ENCODE results near the gene C1QL2.

The C1QL2 gene

DNA sequence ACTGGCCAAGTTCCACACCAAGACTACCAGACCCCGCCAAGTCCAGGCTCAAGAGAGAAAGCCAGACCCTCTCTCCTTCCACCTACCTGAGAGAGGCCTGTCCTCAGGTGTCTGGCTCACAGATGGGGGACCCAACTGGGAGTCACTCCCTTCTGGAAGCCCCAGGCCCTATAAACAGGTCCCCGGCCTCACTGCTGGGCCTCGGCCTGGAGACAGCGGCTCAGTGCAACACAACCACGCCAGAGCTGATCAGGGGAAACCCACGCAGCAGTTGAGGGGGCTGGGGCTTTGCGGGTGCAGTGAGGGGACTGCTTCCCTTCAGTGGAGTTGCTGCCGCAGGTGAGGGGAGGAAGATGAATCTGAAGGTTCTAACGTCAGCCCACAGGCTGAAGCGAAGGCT lies 22.8 kb upstream of the C1QL2 start:
- TF ChIP-seq, protein P1, sequence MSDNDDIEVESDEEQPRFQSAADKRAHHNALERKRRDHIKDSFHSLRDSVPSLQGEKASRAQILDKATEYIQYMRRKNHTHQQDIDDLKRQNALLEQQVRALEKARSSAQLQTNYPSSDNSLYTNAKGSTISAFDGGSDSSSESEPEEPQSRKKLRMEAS (IDR thresholded peaks at IDR 0.05): no peak
- no peak for TF ChIP-seq FOXM1 (IDR thresholded peaks at IDR 0.05; ENCODE audit: borderline replicate concordance, low read depth)
- TF ChIP-seq, protein P2, sequence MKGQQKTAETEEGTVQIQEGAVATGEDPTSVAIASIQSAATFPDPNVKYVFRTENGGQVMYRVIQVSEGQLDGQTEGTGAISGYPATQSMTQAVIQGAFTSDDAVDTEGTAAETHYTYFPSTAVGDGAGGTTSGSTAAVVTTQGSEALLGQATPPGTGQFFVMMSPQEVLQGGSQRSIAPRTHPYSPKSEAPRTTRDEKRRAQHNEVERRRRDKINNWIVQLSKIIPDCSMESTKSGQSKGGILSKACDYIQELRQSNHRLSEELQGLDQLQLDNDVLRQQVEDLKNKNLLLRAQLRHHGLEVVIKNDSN (IDR thresholded peaks at IDR 0.05): no peak
- TF ChIP-seq TEAD4 (IDR thresholded peaks at IDR 0.05): no peak

DNA sequence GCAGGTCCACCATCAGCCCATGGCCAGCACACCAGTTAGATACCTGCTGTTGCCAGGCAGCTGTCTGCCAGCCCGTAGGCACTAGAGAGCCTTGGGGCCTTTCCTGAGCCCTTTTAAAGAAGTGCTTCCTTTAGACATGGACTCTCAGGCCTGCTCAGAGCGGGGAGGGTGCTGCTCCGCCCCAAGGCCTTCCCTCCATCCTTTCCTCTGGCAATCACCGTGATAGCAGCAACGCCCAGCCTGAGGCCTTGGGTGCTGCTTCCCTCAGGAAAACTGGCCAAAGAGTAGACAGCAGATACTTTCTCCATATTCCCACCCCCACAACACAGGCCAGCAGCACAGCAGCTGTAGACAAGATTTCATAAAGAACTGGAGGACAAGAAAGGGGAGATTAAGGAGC lies 22.3 kb upstream of the C1QL2 start:
- TF ChIP-seq RAD21 (IDR thresholded peaks at IDR 0.05; ENCODE audit: low read depth) (no peak), YY1 (IDR thresholded peaks at IDR 0.05; ENCODE audit: low read depth) (no peak), TAF1 (IDR thresholded peaks at IDR 0.05; ENCODE audit: low read depth) (no peak), TEAD4 (IDR thresholded peaks at IDR 0.05) (no peak), TCF12 (IDR thresholded peaks at IDR 0.05; ENCODE audit: low read depth) (no peak), CEBPB (IDR thresholded peaks at IDR 0.05) (no peak), EP300 (IDR thresholded peaks at IDR 0.05; ENCODE audit: borderline replicate concordance) (no peak), EGR1 (IDR thresholded peaks at IDR 0.05) (no peak), NFIC (IDR thresholded peaks at IDR 0.05) (no peak), ZBTB7A (IDR thresholded peaks at IDR 0.05; ENCODE audit: low read depth) (no peak), CREB1 (IDR thresholded peaks at IDR 0.05; ENCODE audit: low read depth) (no peak), FOXM1 (IDR thresholded peaks at IDR 0.05; ENCODE audit: borderline replicate concordance, low read depth) (no peak)
- TF ChIP-seq, protein P3, sequence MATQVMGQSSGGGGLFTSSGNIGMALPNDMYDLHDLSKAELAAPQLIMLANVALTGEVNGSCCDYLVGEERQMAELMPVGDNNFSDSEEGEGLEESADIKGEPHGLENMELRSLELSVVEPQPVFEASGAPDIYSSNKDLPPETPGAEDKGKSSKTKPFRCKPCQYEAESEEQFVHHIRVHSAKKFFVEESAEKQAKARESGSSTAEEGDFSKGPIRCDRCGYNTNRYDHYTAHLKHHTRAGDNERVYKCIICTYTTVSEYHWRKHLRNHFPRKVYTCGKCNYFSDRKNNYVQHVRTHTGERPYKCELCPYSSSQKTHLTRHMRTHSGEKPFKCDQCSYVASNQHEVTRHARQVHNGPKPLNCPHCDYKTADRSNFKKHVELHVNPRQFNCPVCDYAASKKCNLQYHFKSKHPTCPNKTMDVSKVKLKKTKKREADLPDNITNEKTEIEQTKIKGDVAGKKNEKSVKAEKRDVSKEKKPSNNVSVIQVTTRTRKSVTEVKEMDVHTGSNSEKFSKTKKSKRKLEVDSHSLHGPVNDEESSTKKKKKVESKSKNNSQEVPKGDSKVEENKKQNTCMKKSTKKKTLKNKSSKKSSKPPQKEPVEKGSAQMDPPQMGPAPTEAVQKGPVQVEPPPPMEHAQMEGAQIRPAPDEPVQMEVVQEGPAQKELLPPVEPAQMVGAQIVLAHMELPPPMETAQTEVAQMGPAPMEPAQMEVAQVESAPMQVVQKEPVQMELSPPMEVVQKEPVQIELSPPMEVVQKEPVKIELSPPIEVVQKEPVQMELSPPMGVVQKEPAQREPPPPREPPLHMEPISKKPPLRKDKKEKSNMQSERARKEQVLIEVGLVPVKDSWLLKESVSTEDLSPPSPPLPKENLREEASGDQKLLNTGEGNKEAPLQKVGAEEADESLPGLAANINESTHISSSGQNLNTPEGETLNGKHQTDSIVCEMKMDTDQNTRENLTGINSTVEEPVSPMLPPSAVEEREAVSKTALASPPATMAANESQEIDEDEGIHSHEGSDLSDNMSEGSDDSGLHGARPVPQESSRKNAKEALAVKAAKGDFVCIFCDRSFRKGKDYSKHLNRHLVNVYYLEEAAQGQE (IDR thresholded peaks at IDR 0.05; ENCODE audit: low read depth): no peak
- TF ChIP-seq, protein P2 (IDR thresholded peaks at IDR 0.05): no peak
- TF ChIP-seq, protein P1 (IDR thresholded peaks at IDR 0.05): no peak

DNA sequence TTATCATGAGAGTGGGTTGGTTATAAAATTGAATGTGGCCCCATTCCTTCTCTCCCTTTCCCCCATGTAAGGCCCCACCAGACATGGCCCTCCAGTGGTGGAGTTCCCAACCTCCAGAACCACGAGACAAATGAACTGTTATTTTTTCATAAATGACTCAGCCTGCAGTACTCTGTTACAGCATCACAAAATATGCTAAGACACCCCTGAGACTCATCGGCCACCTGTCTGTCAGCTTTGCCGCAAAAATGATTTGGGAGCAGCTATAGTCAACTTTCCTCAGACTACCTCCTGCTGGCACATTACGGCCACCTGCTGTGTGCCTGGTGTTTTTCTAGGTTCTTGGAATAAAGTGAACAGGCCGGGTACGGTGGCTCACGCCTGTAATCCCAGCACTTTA lies 21.4 kb upstream of the C1QL2 start:
- TF ChIP-seq, protein P1 (IDR thresholded peaks at IDR 0.05): no peak

DNA sequence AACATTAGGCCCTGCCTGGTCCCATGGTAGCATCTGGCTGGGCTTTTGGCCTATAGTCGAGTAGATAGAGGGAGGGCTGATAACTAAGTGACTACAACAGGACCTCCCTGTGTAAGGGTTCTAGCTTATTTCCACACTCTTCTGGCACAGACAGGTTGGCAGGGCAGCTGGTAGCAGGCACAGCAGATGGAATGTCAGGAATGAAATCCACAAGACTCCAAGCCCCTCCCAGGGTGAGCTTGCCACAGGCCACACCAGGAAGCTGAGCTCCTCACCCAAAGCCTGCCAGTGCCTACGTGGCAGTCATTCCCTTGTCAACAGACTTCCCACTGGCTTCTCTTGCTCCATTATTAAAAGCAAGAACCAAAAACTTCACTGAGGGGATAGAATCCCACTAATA lies 20.7 kb upstream of the C1QL2 start:
- TF ChIP-seq YY1 (IDR thresholded peaks at IDR 0.05; ENCODE audit: low read depth) (no peak), TEAD4 (IDR thresholded peaks at IDR 0.05) (peak; percentile 28; the same call in 1 of the 2 replicates)
- TF ChIP-seq, protein P3 (IDR thresholded peaks at IDR 0.05; ENCODE audit: low read depth): no peak

DNA sequence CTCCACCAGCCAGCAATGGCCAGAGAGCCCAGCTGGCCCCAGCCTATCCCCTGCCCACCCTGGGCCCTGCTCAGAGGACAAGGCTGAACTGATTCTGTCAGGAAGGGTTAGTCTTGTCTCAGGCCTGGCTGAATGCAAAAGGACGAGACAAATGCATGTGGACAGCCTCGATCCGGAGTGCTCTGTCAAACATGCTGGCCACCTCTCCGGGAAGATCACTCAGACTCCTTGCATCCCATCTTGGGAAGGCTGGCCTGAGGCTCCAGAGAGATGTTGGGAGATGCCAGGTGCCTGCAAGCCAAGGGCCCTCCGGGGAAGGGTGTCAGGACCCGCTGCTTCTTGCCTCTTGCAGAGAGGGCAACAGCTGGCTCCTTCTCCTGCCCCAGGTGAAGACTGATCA lies 20.2 kb upstream of the C1QL2 start:
- TF ChIP-seq EP300 (IDR thresholded peaks at IDR 0.05; ENCODE audit: borderline replicate concordance): no peak
- TF ChIP-seq TEAD4 (IDR thresholded peaks at IDR 0.05): no peak
- no peak for TF ChIP-seq NFIC (IDR thresholded peaks at IDR 0.05)
- TF ChIP-seq TAF1 (IDR thresholded peaks at IDR 0.05; ENCODE audit: low read depth): no peak
- TF ChIP-seq, protein P1 (IDR thresholded peaks at IDR 0.05): no peak
- TF ChIP-seq CEBPB (IDR thresholded peaks at IDR 0.05): no peak
- TF ChIP-seq RAD21 (IDR thresholded peaks at IDR 0.05; ENCODE audit: low read depth): no peak
- no peak for TF ChIP-seq CREB1 (IDR thresholded peaks at IDR 0.05; ENCODE audit: low read depth)
- no peak for TF ChIP-seq YY1 (IDR thresholded peaks at IDR 0.05; ENCODE audit: low read depth)
- TF ChIP-seq TCF12 (IDR thresholded peaks at IDR 0.05; ENCODE audit: low read depth): no peak
- TF ChIP-seq, protein P2 (IDR thresholded peaks at IDR 0.05): no peak
- no peak for TF ChIP-seq EGR1 (IDR thresholded peaks at IDR 0.05)
- no peak for TF ChIP-seq ZBTB7A (IDR thresholded peaks at IDR 0.05; ENCODE audit: low read depth)
- no peak for TF ChIP-seq FOXM1 (IDR thresholded peaks at IDR 0.05; ENCODE audit: borderline replicate concordance, low read depth)
- TF ChIP-seq, protein P3 (IDR thresholded peaks at IDR 0.05; ENCODE audit: low read depth): no peak

Data from Ishikawa (cell line).